HEK293T (cell line): ENCODE measurements around the gene SRGAP2C.
"Not testable (repeated sequence)": the region's sequence is repeated elsewhere in the genome, so short reads cannot be mapped to it uniquely, and the experiment has no call there.

Experiments used
- CTBP1 ChIP-seq: fragments of 450-650 bp; IDR thresholded peaks from 2 replicates; pipeline ENCODE4 v1.6.1; 2016; ENCODE audit warnings: borderline replicate concordance
- FOXK2 ChIP-seq: fragments of 450-650 bp; IDR thresholded peaks from 2 replicates; pipeline ENCODE4 v1.6.1; 2016; ENCODE audit warnings: mild to moderate bottlenecking
- FOXM1 ChIP-seq: fragments of 450-650 bp; IDR thresholded peaks from 2 replicates; pipeline ENCODE4 v1.6.1; 2017; ENCODE audit warnings: mild to moderate bottlenecking, borderline replicate concordance
- NFRKB ChIP-seq: fragments of 450-650 bp; IDR thresholded peaks from 2 replicates; pipeline ENCODE4 v1.6.1; 2016; ENCODE audit warnings: mild to moderate bottlenecking, moderate library complexity
- SP1 ChIP-seq: fragments of 450-650 bp; IDR thresholded peaks from 2 replicates; pipeline ENCODE4 v1.6.1; 2017
- SUZ12 ChIP-seq: fragments of 450-650 bp; IDR thresholded peaks from 2 replicates; pipeline ENCODE4 v1.6.1; 2016; ENCODE audit warnings: mild to moderate bottlenecking
- ZNF384 ChIP-seq: fragments of 450-650 bp; IDR thresholded peaks from 2 replicates; pipeline ENCODE4 v1.6.1; 2016

- TF ChIP-seq SP1, NFRKB, ZNF384, SUZ12, FOXK2, CTBP1, FOXM1: not testable (repeated sequence)
These were observed 79.0 kb downstream of the SRGAP2C start for GRCh38 chr1:121263789-121264244.
